IMR-90 (cell line): ENCODE results near the gene ZCCHC24.

Source experiments
- BHLHE40 ChIP-seq: fragments of 150-350 bp; IDR thresholded peaks from 2 replicates; pipeline ENCODE4 v1.6.1; 2016; ENCODE audit warnings: mild to moderate bottlenecking, low read depth, low read length
- CEBPB ChIP-seq: IDR thresholded peaks from 2 replicates; pipeline ENCODE4 v1.6.1; 2012; ENCODE audit warnings: low read depth, low read length, improper control_type of control experiment
- CTCF ChIP-seq: conservative IDR thresholded peaks from 2 replicates; pipeline ENCODE4 v1.5.1; 2012; ENCODE audit warnings: mild to moderate bottlenecking, low read depth, low read length, improper control_type of control experiment
- ELK1 ChIP-seq: fragments of 150-350 bp; IDR thresholded peaks from 2 replicates; pipeline ENCODE4 v1.6.1; 2016; ENCODE audit warnings: low read depth, mild to moderate bottlenecking, low read length, moderate library complexity, borderline replicate concordance
- FOS ChIP-seq: fragments of 150-350 bp; IDR thresholded peaks from 2 replicates; pipeline ENCODE4 v1.6.1; 2016; ENCODE audit warnings: low read depth, low read length
- MAZ ChIP-seq: IDR thresholded peaks from 2 replicates; pipeline ENCODE4 v1.6.1; 2012; ENCODE audit warnings: low read depth, mild to moderate bottlenecking, low read length, improper control_type of control experiment, moderate library complexity, borderline replicate concordance
- MXI1 ChIP-seq: IDR thresholded peaks from 2 replicates; pipeline ENCODE4 v1.6.1; 2012; ENCODE audit warnings: low read depth, mild to moderate bottlenecking, low read length, moderate library complexity, borderline replicate concordance
- POLR2A ChIP-seq: IDR thresholded peaks from 2 replicates; pipeline ENCODE4 v1.6.1; 2012; ENCODE audit warnings: mild to moderate bottlenecking, low read depth, low read length
- RAD21 ChIP-seq: IDR thresholded peaks from 2 replicates; pipeline ENCODE4 v1.6.1; 2012; ENCODE audit warnings: low read length, improper control_type of control experiment
- RFX5 ChIP-seq: IDR thresholded peaks from 2 replicates; pipeline ENCODE4 v1.8.0; 2012; ENCODE audit warnings: low read depth, mild to moderate bottlenecking, low read length, moderate library complexity
- SMC3 ChIP-seq: fragments of 150-350 bp; IDR thresholded peaks from 2 replicates; pipeline ENCODE4 v1.6.1; 2016; ENCODE audit warnings: low read depth, mild to moderate bottlenecking, antibody characterized with exemption, low read length, moderate library complexity
- USF2 ChIP-seq: fragments of 150-350 bp; IDR thresholded peaks from 2 replicates; pipeline ENCODE4 v1.6.1; 2017; ENCODE audit warnings: mild to moderate bottlenecking, antibody characterized with exemption, low read length, low read depth

- no peak for TF ChIP-seq CTCF
- TF ChIP-seq BHLHE40 = no peak
- TF ChIP-seq POLR2A = no peak
- no peak for TF ChIP-seq RAD21
- no peak for TF ChIP-seq RFX5
- TF ChIP-seq FOS = no peak
- no peak for TF ChIP-seq USF2
- TF ChIP-seq SMC3 = no peak
- no peak for TF ChIP-seq MXI1
- TF ChIP-seq ELK1 = no peak
- TF ChIP-seq CEBPB = no peak
- TF ChIP-seq MAZ = no peak
These were observed 41.8 kb downstream of the ZCCHC24 start for GRCh38 chr10:79403441-79404230.
